PC-3 (cell line): ENCODE results near the gene NKPD1. TPM values are rescaled to one million over a fixed set of nuclear protein-coding genes. Genes with fewer than 3 reads are reported as not detected.

Experiments
- ATAC-seq: fragments of 200-7000 bp; cut with Tn5 transposase; 2 replicates; pipeline ENCODE4 v1.9.1; 2020; ENCODE audit warnings: mild to moderate bottlenecking, moderate library complexity
- BruUV-seq: library from RNA; stranded (reverse); fragments of 400-500 nt; replicated peaks from 2 replicates; lab custom pipeline; 2021; lab: Mats Ljungman, UMichigan
- CTCF ChIA-PET: fragments of 300-600 bp; sonication (Branson Sonifier 250); formaldehyde crosslinking; loops from one replicate; lab custom pipeline; 2022; ENCODE audit warnings: antibody characterized with exemption; lab: Charles Lee
- POLR2A ChIA-PET: fragments of 300-600 bp; sonication (Branson Sonifier 250); formaldehyde crosslinking; loops from one replicate; lab custom pipeline; 2022; ENCODE audit warnings: antibody characterized with exemption; ENCODE audit not compliant: unreplicated experiment; lab: Charles Lee
- DNase-seq: peaks from one replicate; pipeline ENCODE4 v3.0.0-alpha.2; 2015
- H2AFZ ChIP-seq: fragments of 300-600 bp; sonication (generic); 2 replicates; pipeline ENCODE4 v1.6.0; 2016; ENCODE audit warnings: antibody characterized with exemption, low read length
- H3F3A ChIP-seq: fragments of 300-600 bp; sonication (generic); one replicate; pipeline ENCODE4 v1.6.0; 2017; ENCODE audit warnings: antibody characterized with exemption, low read length, control low read depth, mild to moderate bottlenecking; ENCODE audit not compliant: unreplicated experiment
- H3K27ac ChIP-seq: fragments of 300-600 bp; sonication (generic); 2 replicates; pipeline ENCODE4 v1.5.1; 2016; ENCODE audit warnings: mild to moderate bottlenecking, low read length
- H3K27me3 ChIP-seq: fragments of 300-600 bp; sonication (generic); 2 replicates; pipeline ENCODE4 v1.6.1; 2016; ENCODE audit warnings: low read length, mixed read lengths
- H3K36me3 ChIP-seq: fragments of 300-600 bp; sonication (generic); 2 replicates; pipeline ENCODE4 v1.6.1; 2016; ENCODE audit warnings: low read depth, mixed run types, low read length, mixed read lengths
- H3K4me1 ChIP-seq: fragments of 300-600 bp; sonication (generic); 2 replicates; pipeline ENCODE4 v1.5.1; 2016; ENCODE audit warnings: low read length; ENCODE audit not compliant: insufficient read depth
- H3K4me2 ChIP-seq: fragments of 300-600 bp; sonication (generic); 2 replicates; pipeline ENCODE4 v1.6.0; 2016; ENCODE audit warnings: low read length
- H3K4me3 ChIP-seq: fragments of 300-600 bp; sonication (generic); 2 replicates; pipeline ENCODE4 v1.5.1; 2016; ENCODE audit warnings: mild to moderate bottlenecking, low read length, mixed read lengths
- H3K79me2 ChIP-seq: fragments of 300-600 bp; sonication (generic); 2 replicates; pipeline ENCODE4 v1.6.1; 2017; ENCODE audit warnings: low read length, mixed read lengths
- H3K9ac ChIP-seq: fragments of 300-600 bp; sonication (generic); 2 replicates; pipeline ENCODE4 v1.6.0; 2016; ENCODE audit warnings: mild to moderate bottlenecking, low read length
- H3K9me2 ChIP-seq: fragments of 300-600 bp; sonication (generic); replicated peaks from 2 replicates; pipeline ENCODE4 v1.6.1; 2016; ENCODE audit warnings: mixed run types, low read length, mixed read lengths
- H3K9me3 ChIP-seq: fragments of 300-600 bp; sonication (generic); 2 replicates; pipeline ENCODE4 v1.6.1; 2016; ENCODE audit warnings: low read length, mixed read lengths
- H4K20me1 ChIP-seq: fragments of 300-600 bp; sonication (generic); 2 replicates; pipeline ENCODE4 v1.6.1; 2016; ENCODE audit warnings: low read length, mixed read lengths
- CTCF ChIP-seq: fragments of 300-600 bp; sonication (generic); conservative IDR thresholded peaks from 2 replicates; pipeline ENCODE4 v1.5.1; 2017; ENCODE audit warnings: antibody characterized with exemption, low read depth, mild to moderate bottlenecking, low read length
- EZH2 ChIP-seq: fragments of 300-600 bp; sonication (generic); IDR thresholded peaks from one replicate; pipeline ENCODE4 v1.6.1; 2017; ENCODE audit warnings: antibody characterized with exemption, mild to moderate bottlenecking, low read length; ENCODE audit not compliant: unreplicated experiment
- EZH2phosphoT487 ChIP-seq: fragments of 300-600 bp; sonication (generic); IDR thresholded peaks from 2 replicates; pipeline ENCODE4 v1.6.1; 2018; ENCODE audit warnings: mild to moderate bottlenecking, antibody characterized with exemption, low read length, borderline replicate concordance
- intact Hi-C: fragments of 100-400 bp; cut with micrococcal nuclease; formaldehyde crosslinking; loops from 2 replicates; pipeline ENCODE4 v1.9.0; 2023
- total RNA-seq: library from RNA; depleted of rRNA; stranded (reverse); fragments of >200 nt; gene quantifications from 2 replicates; pipeline ENCODE4 v1.2.3, GENCODE V29; 2014

NKPD1 gene
- total RNA-seq, 1 experiment from 2014 or later, result 1.1 TPM

DNA sequence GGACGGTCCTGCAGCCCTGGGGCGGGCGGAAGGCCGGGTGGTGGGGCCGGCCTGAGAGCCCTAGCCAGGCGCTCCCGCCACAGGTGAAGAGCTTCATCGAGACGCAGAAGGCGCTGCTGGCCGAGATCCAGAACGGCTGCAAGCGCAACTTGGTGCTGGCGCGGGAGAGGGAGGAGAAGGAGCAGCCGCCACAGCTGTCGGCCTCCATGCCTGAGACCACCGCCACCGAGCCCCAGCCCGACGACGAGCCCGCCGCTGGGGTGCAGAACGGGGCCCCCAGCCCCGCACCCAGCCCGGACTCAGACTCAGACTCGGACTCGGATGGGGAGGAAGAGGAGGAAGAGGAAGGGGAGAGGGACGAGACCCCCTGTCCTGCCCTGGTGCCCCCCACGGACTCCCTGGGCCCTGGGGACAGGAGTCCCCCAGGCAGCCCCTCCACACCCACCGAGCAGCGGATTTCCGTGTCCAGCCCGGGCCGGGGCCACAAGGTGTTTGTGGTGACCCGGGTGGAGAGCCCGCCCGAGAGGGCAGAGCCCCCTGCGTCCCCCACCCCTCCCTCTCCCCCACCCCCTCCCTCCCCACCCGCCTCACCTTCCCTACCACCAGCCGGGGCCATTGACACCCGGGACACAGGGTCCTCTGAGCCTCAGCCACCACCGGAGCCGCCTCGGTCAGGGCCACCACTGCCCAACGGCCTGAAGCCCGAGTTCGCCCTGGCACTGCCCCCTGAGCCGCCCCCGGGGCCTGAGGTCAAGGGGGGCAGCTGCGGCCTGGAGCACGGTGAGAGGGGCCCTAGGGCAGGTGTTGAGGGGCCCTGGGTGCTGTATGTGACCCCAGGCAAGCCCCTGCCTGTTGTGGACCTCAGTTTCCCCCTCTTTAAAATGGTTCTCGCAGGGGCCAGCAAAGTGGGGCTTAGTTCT, 15.3 kb downstream of the NKPD1 start:
- Histone ChIP-seq H3K9ac (no peak overlapping the region), H3K4me2 (no peak overlapping the region), H3K79me2 (no peaks in the 10 kb centered on the region), H4K20me1 (no peaks in the 10 kb centered on the region), H3K4me1 (no peaks in the 10 kb centered on the region), H2AFZ (no peak overlapping the region), H3K27ac (no peak overlapping the region), H3K9me2 (no peaks in the 10 kb centered on the region), H3K36me3 (no peaks in the 10 kb centered on the region), H3K4me3 (no peak overlapping the region), H3K9me3 (no peaks in the 10 kb centered on the region), H3K27me3 (no peaks in the 10 kb centered on the region), H3F3A (no peaks in the 10 kb centered on the region)
- POLR2A ChIA-PET, result no interaction called here
- BruUV-seq, result no TSS peak
- TF ChIP-seq CTCF, result no peak
- TF ChIP-seq EZH2phosphoT487, result no peak
- no peak for TF ChIP-seq EZH2
- ATAC-seq (no peak), DNase-seq (no peak)
- intact Hi-C loops, result no loop called here
- CTCF ChIA-PET, result no interaction called here

DNA sequence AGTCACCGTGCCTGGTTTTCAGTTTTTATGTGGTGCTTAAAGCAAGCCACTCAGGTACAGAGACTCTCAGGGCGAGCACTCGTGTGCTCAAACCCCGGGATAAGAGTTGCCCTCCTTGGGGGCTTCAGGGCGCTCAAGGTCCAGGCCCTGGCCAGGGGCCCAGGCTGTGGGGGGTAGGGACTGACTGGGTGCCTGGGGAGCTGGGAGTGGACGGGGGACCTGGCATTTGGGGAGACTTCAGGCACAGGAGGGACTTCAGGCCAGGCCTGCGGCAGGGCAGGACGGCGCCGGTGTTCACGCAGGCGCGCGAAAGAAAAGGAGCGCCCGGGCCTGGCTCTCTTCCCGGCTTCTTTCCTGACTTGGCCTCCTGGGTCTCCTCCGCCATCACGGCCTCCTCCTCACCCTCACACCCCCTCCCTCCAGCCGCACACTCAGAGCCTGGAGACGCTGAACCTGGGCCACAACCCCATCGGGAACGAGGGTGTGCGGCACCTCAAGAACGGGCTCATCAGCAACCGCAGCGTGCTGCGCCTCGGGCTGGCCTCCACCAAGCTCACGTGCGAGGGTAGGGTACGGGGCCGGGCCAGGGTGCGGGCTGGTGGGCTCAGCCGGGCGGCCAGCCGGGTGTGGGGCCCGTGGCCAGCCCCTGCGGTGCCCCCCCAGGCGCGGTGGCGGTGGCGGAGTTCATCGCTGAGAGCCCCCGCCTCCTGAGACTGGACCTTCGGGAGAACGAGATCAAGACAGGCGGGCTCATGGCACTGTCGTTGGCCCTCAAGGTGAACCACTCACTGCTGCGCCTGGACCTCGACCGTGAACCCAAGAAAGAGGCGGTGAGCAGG, 16.1 kb downstream of the NKPD1 start:
- POLR2A ChIA-PET, result no interaction called here
- intact Hi-C loops, result no loop called here
- CTCF ChIA-PET, result no interaction called here
- no peaks in the 10 kb centered on the region for H3K79me2 ChIP-seq
- no peaks in the 10 kb centered on the region for H3K36me3 ChIP-seq
- no peaks in the 10 kb centered on the region for H3K9me2 ChIP-seq
- H3K27ac ChIP-seq, result no peak overlapping the region
- H2AFZ ChIP-seq, result no peak overlapping the region
- no peak overlapping the region for H3K9ac ChIP-seq
- no peak overlapping the region for H3K4me3 ChIP-seq
- no peak overlapping the region for H3K4me2 ChIP-seq
- no peaks in the 10 kb centered on the region for H4K20me1 ChIP-seq
- no peaks in the 10 kb centered on the region for H3K9me3 ChIP-seq
- no peak for DNase-seq
- H3K4me1 ChIP-seq, result no peaks in the 10 kb centered on the region
- no peak for ATAC-seq
- no peak for TF ChIP-seq CTCF
- TF ChIP-seq EZH2, result no peak
- TF ChIP-seq EZH2phosphoT487, result no peak
- no peaks in the 10 kb centered on the region for H3F3A ChIP-seq
- H3K27me3 ChIP-seq, result no peaks in the 10 kb centered on the region
- no TSS peak for BruUV-seq
